Transverse colon (tissue), 4 donors: ENCODE measurements around the gene IL17RD. TPM values are rescaled to one million over a fixed set of nuclear protein-coding genes. Genes with fewer than 3 reads are reported as not detected.

ENCODE experiments used
- DNase-seq: peaks from one replicate; pipeline ENCODE4 v3.0.0-alpha.2; 2019
- H3K27ac ChIP-seq, 4 donors: fragments of 200-600 bp; sonication (generic); 2 replicates each; pipeline ENCODE4 v1.5.1; 2016 to 2018; ENCODE audit warnings: inconsistent platforms in 4 of 4
- H3K27me3 ChIP-seq: fragments of 200-600 bp; sonication (generic); 2 replicates; pipeline ENCODE4 v1.5.1; 2017; ENCODE audit warnings: inconsistent platforms
- H3K36me3 ChIP-seq, 4 donors: fragments of 200-600 bp; sonication (generic); 2 replicates each; pipeline ENCODE4 v1.5.1; 2017 to 2019; ENCODE audit warnings: inconsistent platforms in 4 of 4
- H3K4me1 ChIP-seq, 4 donors: fragments of 200-600 bp; sonication (generic); 2 replicates each; pipeline ENCODE4 v1.5.1; 2017 to 2020; ENCODE audit warnings: inconsistent platforms in 4 of 4
- H3K4me3 ChIP-seq, 4 donors: fragments of 200-600 bp; sonication (generic); 1 replicate in 1 of 4; 2 replicates in 3 of 4; pipeline versions ENCODE4 v1.5.1 to v1.6.1; 2017 to 2019; ENCODE audit warnings: inconsistent platforms in 4 of 4
- H3K9me3 ChIP-seq, 2 donors: fragments of 200-600 bp; sonication (generic); 2 replicates each; pipeline ENCODE4 v1.5.1; 2017 to 2019; ENCODE audit warnings: inconsistent platforms in 2 of 2
- CTCF ChIP-seq, 5 experiments: fragments of 200-600 bp in 3 of 5; fragments of 450-650 bp in 2 of 5; sonication (generic) in 3 of 5; IDR thresholded peaks; 1 replicate in 2 of 5; 2 replicates in 3 of 5; pipeline ENCODE4 v1.5.1; 2016 to 2017; ENCODE audit warnings: antibody characterized with exemption in 5 of 5, inconsistent platforms in 3 of 5, mild to moderate bottlenecking in 2 of 5, moderate library complexity in 1 of 5
- EP300 ChIP-seq: sonication (generic); formaldehyde crosslinking; IDR thresholded peaks from one replicate; pipeline ENCODE4 v1.6.1; 2017; ENCODE audit warnings: antibody characterized with exemption, low read depth
- POLR2A ChIP-seq: fragments of 450-650 bp; IDR thresholded peaks from one replicate; pipeline ENCODE4 v1.6.1; 2016; ENCODE audit warnings: antibody characterized with exemption, mild to moderate bottlenecking, moderate library complexity
- POLR2AphosphoS5 ChIP-seq, 3 donors: sonication (generic); formaldehyde crosslinking; IDR thresholded peaks; one replicate each; pipeline ENCODE4 v1.6.1; 2016; ENCODE audit warnings: antibody characterized with exemption in 3 of 3
- WGBS, 2 donors: methylation state at CpG; one replicate each; pipeline ENCODE4 v1.1.5; 2018; ENCODE audit warnings: low coverage in 1 of 2; 5-methylcytosine and 5-hydroxymethylcytosine counted together
- in situ Hi-C, 4 donors: fragments of 200-750 bp; cut with MboI; loops; one replicate each; pipeline versions ENCODE4 v1.15.0 to v1.15.1; 2017; ENCODE audit warnings: low sequenced_read_pairs in 3 of 4, low pct_ligation_motif_present in 1 of 4, low pct_unique_long_range_greater_than_20kb in 1 of 4
- intact Hi-C: fragments of 100-400 bp; cut with DNase I; formaldehyde crosslinking; loops from one replicate; pipeline ENCODE4 v1.15.1; 2023; ENCODE audit warnings: low total_unique reads
- total RNA-seq, 4 donors: library from RNA; depleted of rRNA; stranded (reverse); fragments of >200 nt; gene quantifications; one replicate each; pipeline ENCODE4 v1.1.0, GENCODE V29; 2016

Gene IL17RD
- total RNA-seq, 4 donors from 2014 or later = 1.9 to 40.4 (median 2.7) TPM

DNA sequence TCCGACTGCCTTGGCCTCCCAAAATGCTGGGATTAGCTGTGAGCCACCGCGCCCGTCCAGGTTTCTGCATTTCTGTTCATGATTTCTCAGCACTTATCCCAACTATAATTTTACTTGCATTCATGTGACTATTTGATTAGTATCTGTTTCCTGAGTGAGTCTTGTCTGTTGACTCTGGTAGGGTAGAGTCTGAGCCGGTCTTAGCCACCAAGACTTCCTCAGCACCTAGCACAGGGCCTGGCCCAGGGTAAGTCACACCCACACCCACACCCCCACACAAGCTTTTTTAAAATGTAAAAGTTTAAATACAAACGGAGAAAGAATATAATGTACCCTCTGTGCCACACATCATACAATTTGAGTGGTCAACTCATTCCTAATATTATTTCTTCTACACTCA lies 107.8 kb downstream of the IL17RD start:
- intact Hi-C loops = no loop called here
- TF ChIP-seq EP300 (no peak), POLR2A (no peak), POLR2AphosphoS5 (IDR thresholded peaks at IDR 0.05) (no peak), CTCF (IDR thresholded peaks at IDR 0.05) (no peak)
- no peak overlapping the region for H3K27ac ChIP-seq
- no peaks in the 10 kb centered on the region for H3K36me3 ChIP-seq
- in situ Hi-C loops = no loop called here
- H3K4me3 ChIP-seq = no peak overlapping the region
- peaks cover 7 to 27% (median 14%) of the 10 kb centered on the region in 4 donors for H3K4me1 ChIP-seq
- H3K27me3 ChIP-seq = no peaks in the 10 kb centered on the region
- no peak for DNase-seq
- no peaks in the 10 kb centered on the region for H3K9me3 ChIP-seq
- 76 to 84% methylated on average over 5 to 6 of the region's 6 CpGs for WGBS, 2 donors

- no peak for TF ChIP-seq POLR2A
- no peak for TF ChIP-seq POLR2AphosphoS5 (IDR thresholded peaks at IDR 0.05)
- no peak for TF ChIP-seq CTCF (IDR thresholded peaks at IDR 0.05)
- TF ChIP-seq EP300 = no peak
- H3K9me3 ChIP-seq = no peaks in the 10 kb centered on the region
- no peaks in the 10 kb centered on the region for H3K36me3 ChIP-seq
- no peak overlapping the region for H3K27ac ChIP-seq
- intact Hi-C loops = no loop called here
- no peak overlapping the region for H3K4me3 ChIP-seq
- H3K27me3 ChIP-seq = no peaks in the 10 kb centered on the region
- in situ Hi-C loops = no loop called here
- H3K4me1 ChIP-seq = no peaks in the 10 kb centered on the region
- 57% methylated on average over 6 of the region's 6 CpGs; no CpG with 5 or more reads in 1 of the 2 donors for WGBS, 2 donors
- no peak for DNase-seq
These were observed 112.0 kb downstream of the IL17RD start for GRCh38 chr3:57053122-57053521.

DNA sequence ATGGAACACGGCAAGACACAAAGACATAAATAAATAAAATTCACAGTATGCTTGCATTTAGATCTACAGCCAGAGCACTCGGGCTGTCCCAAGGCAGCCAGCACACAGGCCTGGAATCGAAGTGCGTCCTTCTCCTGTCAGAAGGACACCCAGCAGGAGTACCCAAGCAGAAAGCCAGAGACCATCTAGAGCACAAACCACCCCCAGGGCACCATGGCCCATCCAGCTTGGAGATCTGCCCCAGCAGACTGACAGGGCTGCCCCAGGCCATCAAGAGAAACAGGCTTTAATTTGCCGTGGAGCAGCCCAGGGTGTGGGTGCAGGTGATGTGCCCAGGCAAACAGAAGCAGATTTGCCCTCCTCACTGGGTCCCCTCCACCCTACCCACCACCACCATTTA lies 112.5 kb downstream of the IL17RD start:
- no peak for DNase-seq
- TF ChIP-seq EP300 = no peak
- TF ChIP-seq POLR2A = no peak
- TF ChIP-seq CTCF (IDR thresholded peaks at IDR 0.05) = no peak
- TF ChIP-seq POLR2AphosphoS5 (IDR thresholded peaks at IDR 0.05) = no peak
- WGBS, 2 donors = 84 to 100% methylated on average over 1 to 5 of the region's 5 CpGs
- Histone ChIP-seq H3K27ac (no peak overlapping the region), H3K36me3 (no peaks in the 10 kb centered on the region), H3K9me3 (no peaks in the 10 kb centered on the region), H3K4me1 (peaks cover 0 to under 1% (median 0%) of the 10 kb centered on the region in 4 donors), H3K27me3 (no peaks in the 10 kb centered on the region), H3K4me3 (no peak overlapping the region)
- in situ Hi-C loops = no loop called here
- intact Hi-C loops = no loop called here

- no peak for DNase-seq
- 92% methylated on average over 4 of the region's 4 CpGs; no CpG with 5 or more reads in 1 of the 2 donors for WGBS, 2 donors
- in situ Hi-C loops (no loop called here), intact Hi-C loops (no loop called here)
- TF ChIP-seq POLR2A (no peak), CTCF (IDR thresholded peaks at IDR 0.05) (no peak), POLR2AphosphoS5 (IDR thresholded peaks at IDR 0.05) (no peak), EP300 (no peak)
- Histone ChIP-seq H3K27ac (peak overlapping the region in 1 of 4 donors; percentile 19), H3K36me3 (no peaks in the 10 kb centered on the region), H3K4me1 (peaks cover 0 to 7% (median 1%) of the 10 kb centered on the region in 4 donors), H3K9me3 (no peaks in the 10 kb centered on the region), H3K27me3 (no peaks in the 10 kb centered on the region), H3K4me3 (no peak overlapping the region)
These were observed 116.4 kb downstream of the IL17RD start for GRCh38 chr3:57048728-57049127.
